Peyer's patch (tissue), 4 donors: Measurements from ENCODE around the gene LRRC51.

Source experiments
- POLR2A ChIP-seq, 2 donors: fragments of 450-650 bp; IDR thresholded peaks; one replicate each; pipeline ENCODE4 v1.5.1; 2017; ENCODE audit warnings: antibody characterized with exemption in 2 of 2, mild to moderate bottlenecking in 2 of 2, moderate library complexity in 2 of 2
- TF ChIP-seq, protein P1 (sequence below), 6 experiments: fragments of 450-650 bp in 4 of 6; fragments of 200-600 bp in 2 of 6; sonication (generic) in 1 of 6; IDR thresholded peaks; one replicate each; pipeline ENCODE4 v1.5.1; 2017 to 2019; ENCODE audit warnings: antibody characterized with exemption in 6 of 6, mild to moderate bottlenecking in 3 of 6, moderate library complexity in 1 of 6

DNA sequence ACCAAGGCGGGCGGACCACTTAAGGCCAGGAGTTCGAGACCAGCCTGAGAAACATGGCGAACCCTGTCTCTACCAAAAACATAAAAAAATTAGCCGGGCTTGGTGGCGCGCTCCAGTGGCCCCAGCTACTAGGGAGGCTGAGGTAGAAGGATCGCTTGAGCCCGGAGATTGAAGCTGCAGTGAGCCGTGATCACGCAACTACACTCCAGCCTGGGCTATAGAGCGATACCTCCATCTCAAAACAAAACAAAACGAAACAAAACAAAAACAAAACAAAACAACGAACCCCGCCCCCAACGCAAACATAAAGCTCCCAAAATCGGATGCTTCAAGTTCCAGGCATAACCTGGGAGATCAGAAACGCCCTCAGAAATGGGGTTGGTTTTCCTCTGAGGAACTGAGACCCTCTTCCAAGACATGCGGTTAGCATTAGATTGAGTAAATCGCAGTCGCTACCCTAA, 564 bp downstream of the LRRC51 start:
- TF ChIP-seq, protein P1, sequence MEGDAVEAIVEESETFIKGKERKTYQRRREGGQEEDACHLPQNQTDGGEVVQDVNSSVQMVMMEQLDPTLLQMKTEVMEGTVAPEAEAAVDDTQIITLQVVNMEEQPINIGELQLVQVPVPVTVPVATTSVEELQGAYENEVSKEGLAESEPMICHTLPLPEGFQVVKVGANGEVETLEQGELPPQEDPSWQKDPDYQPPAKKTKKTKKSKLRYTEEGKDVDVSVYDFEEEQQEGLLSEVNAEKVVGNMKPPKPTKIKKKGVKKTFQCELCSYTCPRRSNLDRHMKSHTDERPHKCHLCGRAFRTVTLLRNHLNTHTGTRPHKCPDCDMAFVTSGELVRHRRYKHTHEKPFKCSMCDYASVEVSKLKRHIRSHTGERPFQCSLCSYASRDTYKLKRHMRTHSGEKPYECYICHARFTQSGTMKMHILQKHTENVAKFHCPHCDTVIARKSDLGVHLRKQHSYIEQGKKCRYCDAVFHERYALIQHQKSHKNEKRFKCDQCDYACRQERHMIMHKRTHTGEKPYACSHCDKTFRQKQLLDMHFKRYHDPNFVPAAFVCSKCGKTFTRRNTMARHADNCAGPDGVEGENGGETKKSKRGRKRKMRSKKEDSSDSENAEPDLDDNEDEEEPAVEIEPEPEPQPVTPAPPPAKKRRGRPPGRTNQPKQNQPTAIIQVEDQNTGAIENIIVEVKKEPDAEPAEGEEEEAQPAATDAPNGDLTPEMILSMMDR (IDR thresholded peaks at IDR 0.05), result no peak
- TF ChIP-seq POLR2A (IDR thresholded peaks at IDR 0.05), result no peak
